ENCODE measurements around the gene PCCA. TPM values are rescaled to one million over a fixed set of nuclear protein-coding genes. Genes with fewer than 3 reads are reported as not detected.

The PCCA gene
- total RNA-seq, 4 donors from 2014 or later, result 21.2 to 40.9 (median 31.6) TPM

DNA sequence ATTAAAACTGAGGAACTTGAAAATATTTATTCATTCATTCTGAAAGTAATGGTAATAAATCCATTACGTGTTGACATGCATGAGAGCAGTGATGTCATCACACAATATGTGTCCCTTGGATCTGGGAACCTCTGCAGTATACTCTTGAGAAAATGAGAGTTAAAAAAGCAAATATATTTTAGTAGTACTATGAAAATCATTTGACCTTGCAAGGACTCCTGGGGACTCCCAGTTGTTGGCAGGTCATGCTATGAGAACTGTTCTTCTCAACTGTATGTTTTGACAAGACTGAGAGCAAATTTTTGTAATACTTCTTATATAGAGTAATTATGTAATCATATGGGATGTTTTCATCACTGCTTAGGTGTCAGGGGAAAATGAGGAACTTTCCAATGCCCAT, 249.4 kb downstream of the PCCA start:
- no peak for DNase-seq (ENCODE audit: low spot score in 2 of 2)
- H3K4me3 ChIP-seq, result no peak overlapping the region
- 78% methylated on average over 1 of the region's 1 CpG for whole genome bisulfite sequencing
- H3K27ac ChIP-seq, result no peak overlapping the region
- TF ChIP-seq POLR2AphosphoS5 (IDR thresholded peaks at IDR 0.05) (no peak), POLR2A (IDR thresholded peaks at IDR 0.05) (no peak), EP300 (IDR thresholded peaks at IDR 0.05) (no peak)
- TF ChIP-seq, protein P1, sequence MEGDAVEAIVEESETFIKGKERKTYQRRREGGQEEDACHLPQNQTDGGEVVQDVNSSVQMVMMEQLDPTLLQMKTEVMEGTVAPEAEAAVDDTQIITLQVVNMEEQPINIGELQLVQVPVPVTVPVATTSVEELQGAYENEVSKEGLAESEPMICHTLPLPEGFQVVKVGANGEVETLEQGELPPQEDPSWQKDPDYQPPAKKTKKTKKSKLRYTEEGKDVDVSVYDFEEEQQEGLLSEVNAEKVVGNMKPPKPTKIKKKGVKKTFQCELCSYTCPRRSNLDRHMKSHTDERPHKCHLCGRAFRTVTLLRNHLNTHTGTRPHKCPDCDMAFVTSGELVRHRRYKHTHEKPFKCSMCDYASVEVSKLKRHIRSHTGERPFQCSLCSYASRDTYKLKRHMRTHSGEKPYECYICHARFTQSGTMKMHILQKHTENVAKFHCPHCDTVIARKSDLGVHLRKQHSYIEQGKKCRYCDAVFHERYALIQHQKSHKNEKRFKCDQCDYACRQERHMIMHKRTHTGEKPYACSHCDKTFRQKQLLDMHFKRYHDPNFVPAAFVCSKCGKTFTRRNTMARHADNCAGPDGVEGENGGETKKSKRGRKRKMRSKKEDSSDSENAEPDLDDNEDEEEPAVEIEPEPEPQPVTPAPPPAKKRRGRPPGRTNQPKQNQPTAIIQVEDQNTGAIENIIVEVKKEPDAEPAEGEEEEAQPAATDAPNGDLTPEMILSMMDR (IDR thresholded peaks at IDR 0.05), result no peak
- H3K9me3 ChIP-seq, result peaks cover 6% of the 10 kb centered on the region
- H3K4me1 ChIP-seq, result no peaks in the 10 kb centered on the region
- H3K36me3 ChIP-seq, result peaks cover 7% of the 10 kb centered on the region
- H3K27me3 ChIP-seq, result no peaks in the 10 kb centered on the region

DNA sequence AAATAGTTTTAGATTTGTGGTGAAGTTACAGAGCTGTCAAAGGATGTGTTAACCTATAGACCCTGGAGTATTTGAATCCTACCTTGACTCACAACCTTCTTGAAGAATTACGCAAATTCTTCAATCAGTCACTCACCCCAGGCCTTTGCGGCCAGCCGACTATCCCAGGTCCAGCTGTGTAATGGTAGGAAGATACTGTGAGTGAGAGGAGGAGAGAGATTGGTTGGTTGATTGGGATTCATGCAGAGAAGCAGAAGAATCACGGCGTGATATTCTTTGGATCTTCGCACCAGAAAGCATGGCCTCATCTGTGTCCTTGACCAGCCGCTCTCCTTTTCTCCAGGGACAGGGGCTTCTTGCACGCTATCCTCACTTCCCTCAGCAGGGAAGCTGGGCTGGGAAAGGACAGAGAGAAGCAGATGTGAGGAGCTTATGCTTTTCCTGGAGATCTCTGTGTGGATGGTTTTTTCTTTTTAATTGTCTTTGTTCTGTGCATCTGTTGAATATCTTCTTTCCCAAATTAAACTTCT, 250.6 kb downstream of the PCCA start:
- 96% methylated on average over 8 of the region's 8 CpGs for WGBS
- Histone ChIP-seq H3K36me3 (peaks cover 7% of the 10 kb centered on the region), H3K4me1 (no peaks in the 10 kb centered on the region), H3K27me3 (no peaks in the 10 kb centered on the region), H3K27ac (no peak overlapping the region), H3K9me3 (peaks cover 2% of the 10 kb centered on the region), H3K4me3 (no peak overlapping the region)
- TF ChIP-seq POLR2AphosphoS5 (IDR thresholded peaks at IDR 0.05), result no peak
- no peak for TF ChIP-seq POLR2A (IDR thresholded peaks at IDR 0.05)
- TF ChIP-seq EP300 (IDR thresholded peaks at IDR 0.05), result no peak
- TF ChIP-seq, protein P1 (IDR thresholded peaks at IDR 0.05), result no peak
- DNase-seq (ENCODE audit: low spot score in 2 of 2), result no peak

DNA sequence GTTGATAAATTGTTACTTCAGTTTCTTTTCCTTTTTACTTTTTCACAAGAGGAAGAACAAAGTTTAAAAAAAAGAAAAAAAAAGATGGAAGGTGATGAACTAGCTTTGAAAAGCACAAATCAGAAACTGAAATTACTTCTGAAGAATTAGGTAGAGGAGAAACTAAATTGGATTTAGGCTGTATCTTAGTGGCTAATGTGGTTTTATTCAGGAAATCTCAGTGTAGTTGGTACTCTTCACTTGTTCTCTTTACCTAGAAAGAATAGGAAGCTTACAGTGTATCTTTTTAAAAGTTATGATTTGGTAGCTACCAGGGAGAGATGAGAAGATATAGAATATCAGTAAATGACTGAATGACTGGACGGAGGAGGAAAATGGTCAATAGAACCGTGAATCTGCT, 252.0 kb downstream of the PCCA start:
- 96% methylated on average over 2 of the region's 2 CpGs for WGBS
- Histone ChIP-seq H3K27me3 (no peaks in the 10 kb centered on the region), H3K4me1 (no peaks in the 10 kb centered on the region), H3K4me3 (no peak overlapping the region), H3K27ac (no peak overlapping the region), H3K9me3 (no peaks in the 10 kb centered on the region), H3K36me3 (peaks cover 7% of the 10 kb centered on the region)
- TF ChIP-seq POLR2AphosphoS5 (IDR thresholded peaks at IDR 0.05), result no peak
- TF ChIP-seq, protein P1 (IDR thresholded peaks at IDR 0.05), result no peak
- no peak for TF ChIP-seq EP300 (IDR thresholded peaks at IDR 0.05)
- no peak for TF ChIP-seq POLR2A (IDR thresholded peaks at IDR 0.05)
- DNase-seq (ENCODE audit: low spot score in 2 of 2), result no peak

DNA sequence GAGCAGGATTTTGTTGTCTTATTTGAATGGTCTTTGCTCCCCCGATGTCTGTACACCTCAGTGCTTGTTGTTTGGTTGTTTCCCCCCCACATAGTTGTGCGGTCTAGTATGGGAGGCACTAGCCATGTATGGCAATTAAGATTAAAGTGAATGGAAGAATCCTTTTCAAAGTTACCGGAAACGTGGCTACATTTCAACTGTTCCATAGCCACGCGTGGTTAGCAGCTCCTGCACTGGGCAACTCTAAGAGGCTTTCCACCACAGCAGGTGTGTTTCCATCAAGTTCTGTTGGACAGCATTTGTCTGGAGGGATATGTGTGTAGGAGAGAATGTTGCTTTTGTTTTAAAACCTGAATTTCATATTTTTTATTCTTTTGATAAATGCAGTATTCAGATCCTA, 252.4 kb downstream of the PCCA start:
- DNase-seq (ENCODE audit: low spot score in 2 of 2), result no peak
- WGBS, result 87% methylated on average over 6 of the region's 6 CpGs
- Histone ChIP-seq H3K27ac (no peak overlapping the region), H3K27me3 (no peaks in the 10 kb centered on the region), H3K36me3 (peaks cover 7% of the 10 kb centered on the region), H3K4me3 (no peak overlapping the region), H3K9me3 (no peaks in the 10 kb centered on the region), H3K4me1 (no peaks in the 10 kb centered on the region)
- TF ChIP-seq POLR2A (IDR thresholded peaks at IDR 0.05), result no peak
- TF ChIP-seq, protein P1 (IDR thresholded peaks at IDR 0.05), result no peak
- no peak for TF ChIP-seq EP300 (IDR thresholded peaks at IDR 0.05)
- no peak for TF ChIP-seq POLR2AphosphoS5 (IDR thresholded peaks at IDR 0.05)

DNA sequence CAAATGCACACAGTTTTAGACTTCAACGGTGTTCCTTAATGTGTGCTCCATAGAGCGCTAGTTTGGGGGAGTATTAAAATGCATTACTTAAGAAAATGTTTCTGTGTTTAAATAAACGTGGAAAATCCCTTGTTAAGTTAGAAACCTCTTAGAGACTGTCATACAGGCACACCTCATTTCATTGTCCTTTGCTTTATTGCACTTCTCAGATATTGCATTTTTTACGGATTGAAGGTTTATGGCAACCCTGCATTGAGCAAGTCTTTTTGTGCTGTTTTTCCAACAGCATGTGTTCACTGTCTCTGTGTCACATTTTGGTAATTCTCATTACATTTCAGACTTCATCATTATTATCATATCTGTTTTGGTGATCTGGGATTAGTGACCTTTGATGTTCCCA, 255.7 kb downstream of the PCCA start:
- Histone ChIP-seq H3K4me3 (no peak overlapping the region), H3K27ac (no peak overlapping the region), H3K4me1 (no peaks in the 10 kb centered on the region), H3K9me3 (no peaks in the 10 kb centered on the region), H3K36me3 (peaks cover 7% of the 10 kb centered on the region), H3K27me3 (no peaks in the 10 kb centered on the region)
- WGBS, result 92% methylated on average over 4 of the region's 4 CpGs
- DNase-seq (ENCODE audit: low spot score in 2 of 2), result no peak
- no peak for TF ChIP-seq POLR2A (IDR thresholded peaks at IDR 0.05)
- TF ChIP-seq, protein P1 (IDR thresholded peaks at IDR 0.05), result no peak
- no peak for TF ChIP-seq POLR2AphosphoS5 (IDR thresholded peaks at IDR 0.05)
- TF ChIP-seq EP300 (IDR thresholded peaks at IDR 0.05), result no peak

Measured in suprapubic skin (tissue), 4 donors.